Measurements from ENCODE around the gene POF1B. TPM values are rescaled to one million over a fixed set of nuclear protein-coding genes. Genes with fewer than 3 reads are reported as not detected.
"Not testable (repeated sequence)": the region's sequence is repeated elsewhere in the genome, so short reads cannot be mapped to it uniquely, and the experiment has no call there.

Gene POF1B
- polyA plus RNA-seq, 1 donor from 2014 or later = not detected

GRCh38 chrX:85326234-85327059 is 53.0 kb downstream of the POF1B start:
- Histone ChIP-seq H3K27me3 (ENCODE audit: insufficient read depth, low read depth, low read length) (no peaks in the 10 kb centered on the region), H3K9me2 (ENCODE audit: insufficient read depth, low read length) (no peaks in the 10 kb centered on the region), H4K20me1 (ENCODE audit: insufficient read depth) (no peaks in the 10 kb centered on the region), H3K79me2 (replicated peaks; ENCODE audit: insufficient read depth, low read length) (no peaks in the 10 kb centered on the region), H2AFZ (ENCODE audit: low read depth, low read length) (no peak overlapping the region), H3F3A (ENCODE audit: insufficient read depth, low read length, poor library complexity, severe bottlenecking) (no peaks in the 10 kb centered on the region), H3K27ac (ENCODE audit: low read length) (no peak overlapping the region), H3K4me3 (ENCODE audit: low read length) (no peak overlapping the region), H3K36me3 (ENCODE audit: insufficient read depth, low read length) (no peaks in the 10 kb centered on the region), H3K9ac (ENCODE audit: low read length) (no peak overlapping the region), H3K9me3 (ENCODE audit: low read length) (no peaks in the 10 kb centered on the region), H3K4me2 (ENCODE audit: low read length) (no peak overlapping the region)
- no peak for TF ChIP-seq EP300 (conservative IDR thresholded peaks at IDR 0.05; ENCODE audit: poor library complexity, severe bottlenecking)
- no peak for TF ChIP-seq TAF1 (IDR thresholded peaks at IDR 0.05; ENCODE audit: low read depth)
- TF ChIP-seq POLR2AphosphoS5 (IDR thresholded peaks at IDR 0.05) = no peak
- TF ChIP-seq RAD21 (conservative IDR thresholded peaks at IDR 0.05) = no peak
- TF ChIP-seq CTCF (IDR thresholded peaks at IDR 0.05; ENCODE audit: poor library complexity, severe bottlenecking) = no peak
- no peak for TF ChIP-seq SMC3 (conservative IDR thresholded peaks at IDR 0.05; ENCODE audit: poor library complexity)
- TF ChIP-seq EZH2 (IDR thresholded peaks at IDR 0.05; ENCODE audit: borderline replicate concordance, insufficient read depth, low read length, poor library complexity, severe bottlenecking) = no peak
- no peak for TF ChIP-seq REST (IDR thresholded peaks at IDR 0.05; ENCODE audit: borderline replicate concordance)
- TF ChIP-seq MXI1 (conservative IDR thresholded peaks at IDR 0.05; ENCODE audit: poor library complexity, severe bottlenecking) = no peak

GRCh38 chrX:85311348-85311747 is 68.1 kb downstream of the POF1B start:
- not testable (repeated sequence) for H3K27ac ChIP-seq (ENCODE audit: low read length); H3K4me2 ChIP-seq (ENCODE audit: low read length); H3K36me3 ChIP-seq (ENCODE audit: insufficient read depth, low read length); H3K79me2 ChIP-seq (replicated peaks; ENCODE audit: insufficient read depth, low read length); H3K9me2 ChIP-seq (ENCODE audit: insufficient read depth, low read length); H3K4me3 ChIP-seq (ENCODE audit: low read length); H3F3A ChIP-seq (ENCODE audit: insufficient read depth, low read length, poor library complexity, severe bottlenecking); H2AFZ ChIP-seq (ENCODE audit: low read depth, low read length); H3K9me3 ChIP-seq (ENCODE audit: low read length); H4K20me1 ChIP-seq (ENCODE audit: insufficient read depth); H3K9ac ChIP-seq (ENCODE audit: low read length); H3K27me3 ChIP-seq (ENCODE audit: insufficient read depth, low read depth, low read length)

Data from neural cell (in vitro differentiated cells).